ENCODE results near the gene IER5L. TPM values are rescaled to one million over a fixed set of nuclear protein-coding genes. Genes with fewer than 3 reads are reported as not detected.

IER5L gene
- total and polyA plus RNA-seq, 4 donors, result 0.40 to 3.3 (median 2.5) TPM

DNA sequence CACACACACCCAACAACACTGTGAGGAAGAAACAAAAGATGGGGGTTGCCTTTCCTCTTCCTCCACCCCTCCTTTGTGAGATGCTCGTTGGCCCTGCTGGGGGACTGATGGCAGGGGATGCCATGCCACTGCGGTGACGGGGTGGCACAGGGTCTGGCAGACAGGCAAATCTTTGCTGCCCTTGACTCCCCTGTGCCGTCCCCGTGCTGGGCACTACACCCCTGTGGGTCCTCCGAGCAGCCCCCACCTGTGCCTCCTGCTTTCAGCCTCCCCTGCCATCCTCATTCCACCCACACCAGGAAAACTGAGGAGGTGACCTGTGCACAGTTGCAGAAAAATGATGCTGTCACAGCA is 40.2 kb upstream of the IER5L start (continued):
- TF ChIP-seq, protein P1, sequence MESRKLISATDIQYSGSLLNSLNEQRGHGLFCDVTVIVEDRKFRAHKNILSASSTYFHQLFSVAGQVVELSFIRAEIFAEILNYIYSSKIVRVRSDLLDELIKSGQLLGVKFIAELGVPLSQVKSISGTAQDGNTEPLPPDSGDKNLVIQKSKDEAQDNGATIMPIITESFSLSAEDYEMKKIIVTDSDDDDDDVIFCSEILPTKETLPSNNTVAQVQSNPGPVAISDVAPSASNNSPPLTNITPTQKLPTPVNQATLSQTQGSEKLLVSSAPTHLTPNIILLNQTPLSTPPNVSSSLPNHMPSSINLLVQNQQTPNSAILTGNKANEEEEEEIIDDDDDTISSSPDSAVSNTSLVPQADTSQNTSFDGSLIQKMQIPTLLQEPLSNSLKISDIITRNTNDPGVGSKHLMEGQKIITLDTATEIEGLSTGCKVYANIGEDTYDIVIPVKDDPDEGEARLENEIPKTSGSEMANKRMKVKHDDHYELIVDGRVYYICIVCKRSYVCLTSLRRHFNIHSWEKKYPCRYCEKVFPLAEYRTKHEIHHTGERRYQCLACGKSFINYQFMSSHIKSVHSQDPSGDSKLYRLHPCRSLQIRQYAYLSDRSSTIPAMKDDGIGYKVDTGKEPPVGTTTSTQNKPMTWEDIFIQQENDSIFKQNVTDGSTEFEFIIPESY (IDR thresholded peaks at IDR 0.05), result no peak
- no peak for TF ChIP-seq CTCF (IDR thresholded peaks at IDR 0.05; ENCODE audit: low read depth, low read length, missing input control)
- TF ChIP-seq YY1 (IDR thresholded peaks at IDR 0.05), result no peak
- no peak for TF ChIP-seq NR2F2 (IDR thresholded peaks at IDR 0.05)

GRCh38 chr9:129213551-129213950 is 35.5 kb upstream of the IER5L start:
- Histone ChIP-seq H3K9ac (ENCODE audit: low read depth in 1 of 2, low read length in 2 of 2) (no peak overlapping the region), H3K27ac (ENCODE audit: low read depth in 1 of 2, low read length in 2 of 2) (no peak overlapping the region), H3K36me3 (ENCODE audit: control insufficient read depth in 4 of 4, insufficient read depth in 3 of 4, low read depth in 1 of 4, low read length in 3 of 4) (no peaks in the 10 kb centered on the region), H3K4me3 (ENCODE audit: low read depth in 1 of 3, low read length in 3 of 3) (no peak overlapping the region), H3K4me1 (ENCODE audit: control insufficient read depth in 4 of 4, insufficient read depth in 4 of 4, low read length in 3 of 4) (no peaks in the 10 kb centered on the region), H3K27me3 (ENCODE audit: control insufficient read depth in 4 of 4, insufficient read depth in 4 of 4, low read length in 3 of 4) (no peaks in the 10 kb centered on the region), H3K9me3 (ENCODE audit: control insufficient read depth in 4 of 4, low read length in 3 of 4) (no peaks in the 10 kb centered on the region)
- no peak for TF ChIP-seq EGR1 (IDR thresholded peaks at IDR 0.05; ENCODE audit: low read depth in 2 of 2)
- no peak for TF ChIP-seq REST (IDR thresholded peaks at IDR 0.05)
- TF ChIP-seq YY1 (IDR thresholded peaks at IDR 0.05), result no peak
- no peak for TF ChIP-seq ATF3 (IDR thresholded peaks at IDR 0.05)
- no peak for TF ChIP-seq RXRA (IDR thresholded peaks at IDR 0.05)
- no peak for TF ChIP-seq GABPA (IDR thresholded peaks at IDR 0.05 in 1 of 2, conservative IDR thresholded peaks at IDR 0.05 in 1 of 2)
- WGBS, result 97% methylated on average over 5 of the region's 5 CpGs
- no peak for DNase-seq (ENCODE audit: low spot score)

- Histone ChIP-seq H3K9ac (ENCODE audit: low read depth in 1 of 2, low read length in 2 of 2) (no peak overlapping the region), H3K9me3 (ENCODE audit: control insufficient read depth in 4 of 4, low read length in 3 of 4) (no peaks in the 10 kb centered on the region), H3K36me3 (ENCODE audit: control insufficient read depth in 4 of 4, insufficient read depth in 3 of 4, low read depth in 1 of 4, low read length in 3 of 4) (no peaks in the 10 kb centered on the region), H3K27me3 (ENCODE audit: control insufficient read depth in 4 of 4, insufficient read depth in 4 of 4, low read length in 3 of 4) (no peaks in the 10 kb centered on the region), H3K4me3 (ENCODE audit: low read depth in 1 of 3, low read length in 3 of 3) (no peak overlapping the region), H3K27ac (ENCODE audit: low read depth in 1 of 2, low read length in 2 of 2) (no peak overlapping the region), H3K4me1 (ENCODE audit: control insufficient read depth in 4 of 4, insufficient read depth in 4 of 4, low read length in 3 of 4) (no peaks in the 10 kb centered on the region)
- WGBS, result 75% methylated on average over 7 of the region's 7 CpGs
- TF ChIP-seq NR2F2 (IDR thresholded peaks at IDR 0.05), result no peak
- TF ChIP-seq EGR1 (IDR thresholded peaks at IDR 0.05; ENCODE audit: low read depth in 2 of 2), result no peak
- no peak for TF ChIP-seq FOXA2 (IDR thresholded peaks at IDR 0.05)
- TF ChIP-seq, protein P2, sequence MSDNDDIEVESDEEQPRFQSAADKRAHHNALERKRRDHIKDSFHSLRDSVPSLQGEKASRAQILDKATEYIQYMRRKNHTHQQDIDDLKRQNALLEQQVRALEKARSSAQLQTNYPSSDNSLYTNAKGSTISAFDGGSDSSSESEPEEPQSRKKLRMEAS (IDR thresholded peaks at IDR 0.05), result no peak
- no peak for TF ChIP-seq SP1 (IDR thresholded peaks at IDR 0.05)
- TF ChIP-seq JUND (IDR thresholded peaks at IDR 0.05), result no peak
- no peak for TF ChIP-seq HNF4A (conservative IDR thresholded peaks at IDR 0.05)
- TF ChIP-seq, protein P1 (IDR thresholded peaks at IDR 0.05), result no peak
- TF ChIP-seq RAD21 (IDR thresholded peaks at IDR 0.05), result no peak
- no peak for DNase-seq (ENCODE audit: low spot score)
Measured at GRCh38 chr9:129211686-129212085, 33.6 kb upstream of the IER5L start.

Measured in liver (tissue), 9 donors.